GM21786 (cell line): ENCODE results near the gene EOLA2.
"Not testable (repeated sequence)": the region's sequence is repeated elsewhere in the genome, so short reads cannot be mapped to it uniquely, and the experiment has no call there.

Experiments used
- ATAC-seq: cut with Tn5 transposase; IDR thresholded peaks from one replicate; pipeline ENCODE4 v1.9.1; 2021; ENCODE audit not compliant: unreplicated experiment

The EOLA2 gene

GRCh38 chrX:149938427-149938880 lies at the start of gene EOLA2:
TSS of gene EOLA2 (minus strand) at chrX:149938491. CDS start at chrX:149933874, 4,617 bp downstream.
- peak; percentile 65 for ATAC-seq

GRCh38 chrX:149987613-149988012 lies 49.3 kb upstream of the EOLA2 start:
- peak; percentile 73 for ATAC-seq

DNA sequence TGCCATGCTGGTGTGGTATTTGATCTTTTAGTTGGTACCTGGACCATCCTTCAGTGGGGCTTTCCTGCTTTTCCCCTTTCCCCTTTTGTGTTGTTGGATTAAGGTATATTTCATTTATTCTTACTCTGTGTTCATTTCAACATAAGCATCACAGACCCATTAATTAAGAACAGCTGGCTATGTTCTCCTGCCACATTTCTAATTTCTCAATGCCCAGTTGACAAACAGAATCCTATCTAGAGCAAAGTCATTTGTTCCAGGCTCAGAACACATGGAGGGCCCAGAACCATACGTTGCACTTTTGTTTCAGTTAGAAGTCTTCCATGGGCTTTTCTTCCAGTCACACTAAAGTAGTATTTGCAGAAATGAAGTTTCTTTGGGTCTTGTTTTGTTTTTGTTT lies 46.1 kb upstream of the EOLA2 start:
- no peak for ATAC-seq

GRCh38 chrX:149982310-149982709 lies 44.0 kb upstream of the EOLA2 start:
- no peak for ATAC-seq

DNA sequence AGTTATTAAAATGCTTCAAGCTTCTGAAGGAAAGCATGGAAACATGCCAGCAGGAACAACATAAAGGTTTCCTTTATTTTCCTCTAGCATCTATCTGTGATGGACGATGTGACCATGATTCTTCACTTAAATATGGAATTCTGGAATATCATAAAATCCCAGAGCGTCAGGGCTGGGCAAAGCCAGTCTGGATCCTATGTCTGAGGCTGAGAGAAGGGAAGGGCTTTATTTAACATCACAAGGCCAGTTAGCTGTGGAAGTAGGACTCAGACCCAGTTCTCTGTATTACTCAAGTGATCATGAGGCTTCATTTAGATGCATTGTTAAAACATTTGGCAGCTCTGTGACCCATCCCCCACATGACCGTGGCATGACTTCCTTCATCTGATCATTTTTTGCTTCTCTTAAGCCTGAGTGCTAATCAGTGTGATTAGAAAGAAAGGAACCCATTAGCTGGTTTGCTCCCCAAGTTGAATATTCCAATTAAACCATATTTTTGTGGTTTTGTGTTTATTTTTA lies 40.9 kb upstream of the EOLA2 start:
- peak; percentile 45 for ATAC-seq

DNA sequence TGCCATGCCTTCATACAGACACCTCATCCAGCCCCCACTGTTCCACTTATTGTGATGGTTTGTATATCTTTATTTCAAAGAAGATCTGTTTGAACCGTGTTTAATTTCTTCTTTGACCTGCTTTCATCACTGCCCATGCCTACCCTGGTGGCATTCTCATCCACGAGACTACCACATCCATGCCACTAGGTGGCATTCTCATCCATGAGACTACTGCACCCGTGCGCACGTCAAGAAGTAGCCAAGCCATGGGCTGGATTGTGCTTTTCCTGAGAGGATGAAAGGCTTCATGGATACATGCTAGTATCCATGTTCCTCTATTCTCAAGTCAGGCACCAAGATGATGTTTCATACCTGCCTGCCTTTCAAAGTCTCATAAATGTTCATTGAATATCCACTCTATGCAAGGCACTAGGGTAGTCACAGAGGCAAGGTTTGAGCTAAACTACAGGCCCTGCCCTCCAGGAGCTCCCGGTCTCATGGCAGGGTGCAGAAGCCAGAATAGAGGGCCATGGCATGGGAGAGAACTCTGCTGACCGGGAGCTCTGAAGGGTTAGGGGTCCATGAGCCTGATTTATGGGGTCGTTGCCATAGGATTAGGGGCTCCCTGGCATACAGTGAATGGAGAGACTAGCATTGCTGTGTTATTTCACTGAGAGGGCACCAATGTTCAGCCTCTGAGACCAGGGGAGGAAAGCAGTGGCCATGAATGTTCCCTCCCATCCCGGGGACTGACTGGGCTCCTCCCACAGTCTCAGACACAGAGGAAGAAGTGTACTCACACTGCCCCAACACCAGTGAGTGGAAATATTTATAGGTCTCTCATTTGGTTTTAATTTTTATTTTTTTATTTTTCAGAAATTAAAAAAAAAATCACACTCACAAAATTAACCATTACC lies 24.8 kb upstream of the EOLA2 start:
- ATAC-seq, result peak; percentile 80

GRCh38 chrX:149962010-149962409 lies 23.7 kb upstream of the EOLA2 start:
- no peak for ATAC-seq

- no peak for ATAC-seq
Measured at GRCh38 chrX:149961572-149961971, 23.3 kb upstream of the EOLA2 start.

GRCh38 chrX:149950681-149951080 lies 12.4 kb upstream of the EOLA2 start:
- ATAC-seq, result no peak

DNA sequence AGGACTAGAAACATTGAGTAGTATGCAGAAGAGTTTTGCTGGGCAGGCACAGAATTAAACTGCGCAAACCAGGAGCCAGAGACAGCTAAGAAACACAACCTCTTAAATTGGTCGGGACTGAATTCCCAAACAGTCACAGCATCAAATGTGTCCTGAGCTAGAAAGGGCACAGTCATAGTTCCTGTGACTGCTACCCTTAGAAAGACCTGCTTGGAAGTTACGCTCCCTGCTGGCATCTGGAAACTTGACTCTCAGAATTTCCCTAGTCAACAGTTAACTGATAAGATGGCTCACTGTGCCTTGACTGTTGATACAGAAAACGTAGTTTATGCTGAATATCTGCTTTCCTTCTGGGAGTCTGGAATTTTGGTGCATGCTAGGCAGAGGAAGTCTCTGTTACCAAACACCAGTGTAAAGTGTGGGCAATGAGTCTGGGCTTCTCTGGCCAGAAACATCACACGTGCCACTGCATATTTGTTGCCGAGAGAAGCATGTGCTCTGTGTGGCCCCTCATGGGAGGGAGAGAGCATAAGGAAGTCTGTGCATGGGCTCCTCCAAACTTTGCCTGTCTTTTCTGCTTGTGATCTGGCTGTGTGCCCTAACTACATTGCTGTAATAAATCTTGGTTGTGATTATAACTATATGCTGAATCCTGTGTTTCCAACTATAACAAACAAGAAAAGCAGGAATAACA lies 11.6 kb upstream of the EOLA2 start:
- ATAC-seq, result no peak

- ATAC-seq, result no peak
Measured at GRCh38 chrX:149948016-149948415, 9.7 kb upstream of the EOLA2 start.

DNA sequence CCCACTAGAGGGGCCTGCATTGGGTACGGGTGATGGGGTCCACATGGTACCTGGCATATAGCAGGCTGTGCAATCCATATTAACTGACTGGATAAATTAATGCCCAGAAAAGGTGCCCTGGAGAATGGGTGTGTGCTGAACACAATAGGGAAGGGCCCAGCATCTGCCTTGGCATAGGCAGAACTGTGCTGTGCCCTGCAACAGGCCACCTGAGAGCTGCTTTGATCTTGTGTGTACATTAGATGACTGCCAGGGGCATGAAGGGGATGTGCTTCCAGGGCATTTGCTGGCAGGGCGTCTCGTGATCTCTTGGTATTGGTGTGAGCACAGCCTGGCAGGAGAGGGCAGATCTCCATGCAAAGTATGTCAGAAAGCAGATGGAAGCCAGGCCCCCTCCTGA lies 8.6 kb upstream of the EOLA2 start:
- not testable (repeated sequence) for ATAC-seq

DNA sequence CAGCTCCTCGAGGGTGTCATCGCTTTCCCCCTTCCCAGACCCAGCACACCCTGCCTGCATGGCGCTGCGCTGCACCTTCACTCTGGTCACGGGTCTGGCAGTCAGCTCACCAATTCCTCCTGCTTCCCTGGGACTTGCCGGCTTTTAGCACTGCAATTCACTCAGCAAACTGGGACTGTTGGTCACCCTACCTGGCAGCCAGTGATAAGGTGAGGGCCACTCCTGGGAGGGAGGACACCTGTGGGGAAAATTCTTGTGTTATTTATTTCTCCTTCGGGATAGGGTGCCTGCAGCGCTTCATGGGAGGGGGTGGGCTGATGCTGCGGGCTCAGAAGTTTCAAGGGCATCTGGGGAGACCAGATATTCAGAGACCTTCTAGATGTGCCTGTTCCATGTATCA lies 7.5 kb upstream of the EOLA2 start:
- not testable (repeated sequence) for ATAC-seq

- ATAC-seq, result not testable (repeated sequence)
Measured at GRCh38 chrX:149945087-149945670, 6.9 kb upstream of the EOLA2 start.

- ATAC-seq, result not testable (repeated sequence)
Measured at GRCh38 chrX:149940674-149941024, 2.4 kb upstream of the EOLA2 start.

GRCh38 chrX:149939905-149940673 lies 1.8 kb upstream of the EOLA2 start:
- peak; percentile 44 for ATAC-seq

GRCh38 chrX:149939655-149939904 lies 1.3 kb upstream of the EOLA2 start:
- ATAC-seq, result peak; percentile 7

DNA sequence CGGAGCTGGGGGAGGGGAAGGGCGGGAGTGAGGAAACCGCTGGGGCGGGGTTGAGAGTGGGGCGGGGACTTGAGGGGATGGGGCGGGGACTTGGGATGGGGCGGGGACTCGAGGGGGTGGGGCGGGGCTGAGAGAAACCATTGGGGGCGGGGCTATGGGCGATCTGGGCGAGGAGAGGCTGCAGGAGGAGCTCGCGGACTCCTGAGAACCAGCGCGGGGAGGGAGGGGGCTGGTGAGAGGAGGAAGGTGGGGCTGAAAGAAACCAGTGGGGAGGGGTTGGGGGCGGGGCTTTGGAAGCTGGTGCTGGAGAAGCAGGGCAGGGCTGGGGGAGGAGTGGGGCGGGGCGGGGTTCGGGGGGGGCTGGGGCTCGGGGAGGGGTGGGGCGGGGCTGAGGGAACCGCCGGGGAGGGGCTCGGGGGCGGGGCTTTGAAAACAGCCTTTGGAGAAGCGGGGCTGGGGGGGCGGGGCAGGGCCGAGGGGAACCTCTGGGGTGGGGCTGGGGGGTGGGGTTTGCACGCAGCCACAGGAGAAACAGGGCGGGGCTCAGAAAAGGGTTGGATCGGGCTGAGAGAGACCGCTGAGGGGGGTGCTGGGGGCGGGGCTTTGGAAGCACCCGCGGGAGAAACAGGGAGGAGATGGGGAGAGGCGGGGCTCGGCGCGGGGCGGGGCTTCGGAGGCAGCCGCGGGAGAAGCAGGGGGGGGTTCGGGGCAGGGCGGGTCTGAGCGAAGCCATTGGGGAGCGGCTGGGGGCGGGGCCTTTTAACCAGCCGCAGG lies 777 bp upstream of the EOLA2 start:
- peak; percentile 0 for ATAC-seq

- no peak for ATAC-seq
Measured at GRCh38 chrX:149937871-149938426, 342 bp downstream of the EOLA2 start.

DNA sequence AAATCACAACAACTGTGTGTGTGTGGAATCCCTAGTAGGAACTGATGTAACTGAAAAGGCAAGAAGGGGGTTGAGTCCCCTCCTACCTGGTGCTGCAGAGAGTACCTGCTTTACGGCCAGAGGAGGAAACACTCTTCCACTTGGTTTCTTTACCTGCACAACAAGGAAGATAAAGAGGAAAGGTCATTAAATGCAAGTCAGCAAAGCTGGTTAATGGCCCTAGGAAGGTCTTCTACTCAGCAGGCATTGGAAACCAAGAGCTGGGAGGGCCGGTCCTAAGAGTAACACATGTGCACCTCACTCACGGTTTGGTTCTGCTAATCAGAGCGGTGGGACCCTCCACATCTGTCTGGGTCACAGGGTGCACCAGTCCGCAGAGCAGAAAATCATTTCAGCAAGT lies 963 bp downstream of the EOLA2 start:
- ATAC-seq, result not testable (repeated sequence)
